Measurements from ENCODE around the gene SNX27.

Gene SNX27

DNA sequence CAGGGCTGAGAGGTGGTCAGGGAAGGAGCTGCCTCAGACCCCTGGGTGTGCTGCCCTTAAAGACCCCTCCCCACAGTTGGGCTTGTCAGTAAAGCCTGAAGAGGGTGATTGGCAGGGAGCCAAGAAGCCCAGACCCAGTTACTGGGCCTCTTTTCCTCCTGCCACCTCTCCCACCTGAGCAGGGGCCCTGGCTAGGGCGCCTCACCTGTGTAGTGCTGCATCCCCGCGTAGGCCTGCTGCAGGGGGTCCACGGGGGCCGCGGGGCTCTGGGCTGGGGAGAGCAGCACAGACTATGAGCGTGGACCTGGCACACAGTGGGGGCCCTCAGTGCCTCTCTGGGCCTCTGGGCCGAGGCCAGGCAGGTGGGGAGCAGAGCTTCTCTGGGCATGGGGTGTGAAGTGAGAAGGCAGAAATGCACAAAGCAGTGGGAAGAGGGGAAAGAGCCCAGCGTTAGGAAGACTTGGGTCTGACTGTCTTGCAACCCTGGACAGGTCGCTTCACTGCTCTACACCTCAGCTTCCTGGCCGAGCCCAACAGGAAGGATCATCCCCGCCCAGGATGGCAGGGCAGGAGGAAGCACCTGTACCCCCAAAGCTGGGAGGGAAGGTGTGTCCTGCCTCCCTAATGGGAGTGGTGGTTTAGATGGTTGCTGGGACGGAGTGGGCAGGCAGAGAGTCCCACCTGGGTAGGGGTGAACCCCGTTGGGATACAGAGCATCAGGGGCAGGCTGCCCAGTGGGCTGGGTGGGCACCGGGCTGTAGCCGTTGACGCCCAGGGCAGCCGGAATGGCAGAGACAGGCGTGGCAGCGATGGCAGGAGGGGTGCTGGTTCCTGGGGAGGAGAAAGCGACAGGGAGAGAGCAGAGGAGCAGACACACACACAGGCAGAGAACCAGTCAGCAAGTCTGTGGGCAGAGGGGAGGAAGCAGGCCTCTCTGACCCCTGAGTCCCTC, 94.9 kb downstream of the SNX27 start:
- no peak for DNase-seq

DNA sequence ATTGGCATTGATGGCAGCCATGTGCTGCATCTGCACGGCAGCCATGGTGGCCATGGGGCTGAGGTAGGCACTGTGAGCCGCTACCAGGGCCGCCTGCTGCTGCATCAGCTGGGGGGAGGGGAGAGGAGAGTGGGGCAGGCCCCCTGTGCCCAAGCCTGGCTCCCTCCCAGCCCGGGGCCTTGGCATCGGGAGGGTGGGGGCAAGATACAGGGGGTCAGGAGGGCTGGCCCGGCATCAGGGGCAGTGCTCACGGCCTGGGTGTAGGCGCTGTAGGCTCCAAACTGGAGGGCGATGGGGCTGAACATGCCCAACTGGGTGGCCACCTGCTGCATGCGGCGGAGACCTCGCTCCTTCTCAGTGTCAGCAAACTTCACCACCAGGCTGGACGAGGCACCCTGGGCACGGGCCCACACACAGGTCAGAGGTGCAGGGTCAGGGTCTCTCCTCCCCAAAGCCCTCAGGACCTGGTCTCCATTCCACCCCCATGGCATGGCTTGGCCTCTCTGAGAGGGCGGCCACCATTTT, 95.8 kb downstream of the SNX27 start:
- DNase-seq = no peak

DNA sequence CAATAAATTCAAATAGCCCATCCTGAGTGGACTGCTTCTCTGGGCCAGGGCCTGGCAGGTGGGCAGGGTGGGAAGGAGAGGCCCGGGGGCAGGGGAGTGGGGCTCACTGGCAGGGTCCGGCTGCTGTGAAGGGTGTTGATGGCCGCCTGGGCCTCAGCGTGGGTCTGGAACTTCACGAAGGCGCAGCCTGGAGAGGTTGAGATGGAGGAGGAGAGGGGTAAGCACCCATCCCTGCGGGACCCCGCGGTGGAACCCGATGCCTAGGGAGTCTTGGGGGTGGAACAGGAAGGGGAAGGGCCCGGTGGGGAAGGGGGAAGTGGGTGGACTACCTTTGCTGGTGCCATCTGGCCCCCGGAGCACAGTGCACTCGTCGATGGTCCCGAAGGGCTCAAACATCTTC, 97.0 kb downstream of the SNX27 start:
- no peak for DNase-seq

DNA sequence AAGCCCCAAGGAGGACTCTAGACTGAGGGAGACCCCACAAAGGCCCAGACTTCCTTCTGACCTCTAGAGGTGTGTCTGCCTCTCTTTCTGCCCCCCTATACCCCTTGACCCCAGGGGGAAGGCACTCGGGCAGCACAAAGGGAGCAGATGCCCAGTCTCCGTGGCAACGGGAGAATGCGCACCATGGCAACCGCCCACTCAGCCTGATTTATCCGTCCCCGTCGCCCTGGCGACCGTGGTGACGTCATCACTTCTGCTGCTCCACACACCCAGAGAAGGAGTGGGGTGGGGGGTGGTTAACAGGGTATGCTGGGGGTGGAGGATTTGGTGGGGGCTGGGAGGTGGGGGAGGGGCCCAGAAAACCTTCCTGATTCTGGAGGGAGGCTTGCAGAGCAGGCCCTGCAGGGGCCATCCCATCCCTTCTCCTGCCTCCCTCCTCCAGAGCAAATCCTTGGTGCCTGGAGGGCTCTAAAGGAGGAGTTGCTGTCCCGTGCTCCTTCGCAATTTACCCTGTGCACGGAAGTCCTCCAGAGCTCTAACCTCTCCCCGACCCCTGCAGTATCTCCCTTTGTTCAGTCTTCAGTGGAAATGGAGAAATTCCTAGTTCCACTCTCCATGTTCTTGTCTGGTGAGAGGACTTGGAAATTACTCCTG, 98.5 kb downstream of the SNX27 start:
- DNase-seq = no peak

DNA sequence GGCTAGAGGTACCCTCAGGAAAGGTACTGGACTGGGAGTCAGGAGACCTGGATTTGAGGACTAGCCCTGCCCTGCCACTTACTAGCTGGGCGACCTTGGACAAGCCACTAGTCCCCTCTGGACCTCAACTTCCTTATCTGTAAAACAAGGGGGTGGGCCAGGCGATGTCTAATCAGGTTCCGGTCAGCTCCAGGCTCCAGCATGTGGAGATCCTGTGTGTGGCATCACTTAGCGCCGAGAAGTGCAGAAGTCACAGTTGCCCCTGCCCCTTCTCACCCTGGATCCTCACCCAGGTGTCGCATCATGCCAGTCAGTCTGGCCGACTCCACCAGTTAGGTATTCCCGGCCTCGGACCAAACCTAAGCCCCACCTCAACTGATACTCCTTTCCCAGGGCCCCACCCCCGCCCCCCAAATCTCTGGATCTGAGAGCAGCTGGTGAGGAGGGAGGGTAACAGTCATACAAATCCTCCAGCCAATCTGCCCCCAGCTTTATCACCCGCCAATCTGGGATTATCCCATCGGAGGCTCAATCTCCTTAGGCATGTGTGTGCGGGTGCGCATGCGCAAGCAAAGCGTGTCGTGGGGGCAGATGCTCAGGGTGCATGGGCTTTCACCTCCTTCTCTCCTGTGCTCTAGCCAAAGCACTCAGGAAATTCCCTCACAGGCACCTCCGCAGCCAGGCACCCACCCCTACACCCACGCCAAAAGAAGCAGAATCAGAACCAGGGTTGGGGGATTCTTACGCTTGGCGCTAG, 99.4 kb downstream of the SNX27 start:
- DNase-seq = no peak

DNA sequence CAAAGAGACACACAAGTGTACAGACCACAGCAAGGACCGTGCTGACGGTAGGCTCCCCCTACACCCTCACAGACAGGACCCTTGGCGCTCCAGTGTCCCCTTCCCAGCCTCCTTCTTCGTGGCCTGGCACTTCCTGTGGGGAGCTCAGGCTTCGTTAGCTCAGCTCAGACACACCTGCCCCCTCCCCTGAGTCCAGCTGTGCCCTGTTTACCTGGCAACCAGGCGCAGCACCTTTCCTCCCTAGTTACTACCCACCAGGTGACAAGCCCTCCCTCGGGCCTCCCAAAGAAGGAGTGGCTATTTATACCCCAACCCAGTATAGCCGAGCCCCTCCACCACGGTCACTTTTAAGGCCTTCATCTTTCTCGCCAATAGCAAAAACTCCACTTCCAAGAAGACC, 100.1 kb downstream of the SNX27 start:
- no peak for DNase-seq

DNA sequence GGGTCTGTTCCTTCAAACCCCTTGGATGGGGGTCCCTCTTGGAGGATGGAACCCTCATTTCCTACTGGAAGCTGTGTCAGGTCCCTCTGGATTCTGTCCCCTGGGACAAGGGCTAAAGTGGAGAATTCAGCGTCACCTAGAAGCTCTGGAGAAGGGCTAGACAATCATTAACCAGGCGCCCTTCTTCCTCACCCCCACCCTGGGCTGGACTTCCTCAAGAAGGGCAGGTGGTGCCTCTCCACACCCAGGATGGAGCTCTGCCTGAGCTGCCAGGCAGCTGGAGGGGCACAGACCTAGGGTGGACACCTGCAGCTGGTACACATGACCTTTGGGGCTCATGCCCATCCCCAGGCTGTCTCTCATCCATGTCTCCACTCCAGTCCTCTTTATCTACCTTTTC, 101.2 kb downstream of the SNX27 start:
- no peak for DNase-seq

DNA sequence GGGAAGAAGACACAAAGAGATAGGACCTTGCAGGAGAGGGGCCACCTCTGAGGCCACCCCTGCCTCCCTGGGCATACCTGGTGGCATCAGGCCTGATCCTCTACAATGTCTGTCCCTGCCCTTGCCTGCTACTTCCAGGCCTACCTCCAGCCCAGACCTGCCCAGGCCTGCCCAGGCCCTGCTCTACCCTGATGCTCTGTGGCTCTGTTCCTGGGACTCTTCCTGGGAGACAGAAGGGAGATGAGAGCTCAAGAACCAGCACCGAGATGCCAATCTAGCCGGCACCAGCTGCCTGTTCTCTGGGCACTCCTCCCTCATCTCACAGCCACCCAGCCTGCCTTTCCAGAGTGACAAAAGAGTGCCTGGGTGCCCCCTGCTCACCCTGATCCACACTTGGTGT, 102.0 kb downstream of the SNX27 start:
- DNase-seq = no peak

DNA sequence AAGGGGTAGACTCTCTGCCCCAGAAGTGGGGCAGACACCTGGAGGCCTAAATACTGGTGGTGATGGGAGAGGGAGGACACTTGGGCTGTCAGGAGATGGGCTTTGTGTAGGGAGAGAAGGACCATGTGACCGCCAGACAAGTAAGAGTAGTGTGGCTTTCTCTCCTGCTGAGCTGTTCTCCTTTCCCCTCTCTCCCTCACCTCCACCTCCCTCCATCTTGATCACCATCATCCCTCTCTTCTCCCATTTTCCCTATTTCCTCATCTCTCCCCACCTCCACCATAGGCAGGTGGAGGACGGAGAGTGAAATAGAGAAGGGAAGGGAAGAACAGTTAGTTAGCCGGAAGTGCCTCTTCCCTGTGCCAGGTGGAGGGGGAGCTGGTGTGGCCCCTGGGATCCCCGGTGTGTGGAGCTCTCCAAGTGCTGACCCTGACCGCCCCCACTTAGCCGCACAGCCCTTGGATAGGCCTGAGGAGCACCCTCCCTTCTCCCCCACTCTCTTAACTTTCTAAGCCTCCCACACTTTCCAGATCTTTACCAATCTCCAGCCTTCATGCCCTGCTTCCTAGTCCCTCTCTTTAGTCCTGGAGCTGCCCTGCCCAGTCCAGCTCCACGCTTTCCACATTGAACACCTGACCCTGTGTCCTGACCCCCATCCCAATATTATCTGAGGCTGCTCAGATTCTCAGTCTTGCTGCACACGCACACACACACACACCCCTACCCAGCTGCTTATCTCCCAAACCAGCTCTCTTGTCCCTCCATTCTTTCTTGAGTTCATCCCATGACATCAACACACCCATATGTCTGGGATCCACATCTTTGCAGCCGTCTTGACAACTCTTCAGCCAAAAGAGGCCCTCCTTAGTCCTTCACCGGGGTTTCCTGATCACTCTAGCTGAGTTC, 103.2 kb downstream of the SNX27 start:
- no peak for DNase-seq

DNA sequence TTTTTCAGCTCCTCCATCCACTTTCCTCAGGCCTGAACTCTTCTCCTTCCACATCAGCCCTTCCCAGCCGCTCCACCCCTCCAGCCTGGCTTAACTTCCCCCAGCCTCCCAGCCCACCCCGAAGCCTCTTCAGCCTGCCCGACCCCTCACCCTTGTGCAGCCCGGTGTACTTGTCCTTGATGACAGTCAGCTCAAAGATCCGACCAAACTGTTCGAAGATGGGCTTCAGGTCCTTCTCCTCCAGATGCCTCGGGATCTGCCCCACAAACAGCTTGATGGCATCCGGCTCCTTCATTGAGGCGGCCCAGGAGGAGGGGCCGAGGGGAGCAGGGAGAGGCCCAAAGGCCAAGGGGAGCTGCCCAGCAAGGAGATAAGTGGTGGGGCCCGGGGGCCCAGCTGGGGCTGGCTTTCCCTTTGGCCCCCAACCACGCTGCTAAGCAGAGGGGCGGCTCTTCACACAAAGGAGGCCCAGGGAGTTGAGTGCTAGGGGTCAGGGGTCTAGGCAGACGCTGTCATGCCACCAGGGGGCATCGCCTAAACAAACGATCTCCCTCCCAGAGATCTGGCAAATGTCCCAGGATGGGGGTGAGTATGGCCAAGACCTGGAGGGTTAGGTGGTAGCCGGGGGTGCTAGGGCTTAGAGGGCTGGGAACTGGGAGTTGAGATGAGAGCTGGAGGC, 104.0 kb downstream of the SNX27 start:
- no peak for DNase-seq

DNA sequence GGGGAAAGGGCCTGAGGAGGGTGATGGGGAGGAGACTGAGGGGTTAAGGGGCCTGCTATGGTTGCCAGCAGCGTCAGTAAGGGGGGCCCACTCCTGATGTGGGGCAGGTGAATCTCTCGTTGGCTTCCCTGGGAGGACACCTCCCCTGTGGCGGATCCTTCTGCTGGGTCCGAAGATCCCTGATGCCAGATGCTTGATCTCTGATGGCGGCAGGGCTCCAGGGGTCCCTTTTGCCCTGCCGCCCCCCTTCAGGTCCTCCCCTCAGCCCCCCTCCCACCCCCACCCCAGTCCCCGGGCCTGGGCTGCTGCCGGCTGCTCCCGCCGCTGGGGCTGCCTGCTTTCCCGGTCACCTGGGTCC, 104.5 kb downstream of the SNX27 start:
- DNase-seq = no peak

DNA sequence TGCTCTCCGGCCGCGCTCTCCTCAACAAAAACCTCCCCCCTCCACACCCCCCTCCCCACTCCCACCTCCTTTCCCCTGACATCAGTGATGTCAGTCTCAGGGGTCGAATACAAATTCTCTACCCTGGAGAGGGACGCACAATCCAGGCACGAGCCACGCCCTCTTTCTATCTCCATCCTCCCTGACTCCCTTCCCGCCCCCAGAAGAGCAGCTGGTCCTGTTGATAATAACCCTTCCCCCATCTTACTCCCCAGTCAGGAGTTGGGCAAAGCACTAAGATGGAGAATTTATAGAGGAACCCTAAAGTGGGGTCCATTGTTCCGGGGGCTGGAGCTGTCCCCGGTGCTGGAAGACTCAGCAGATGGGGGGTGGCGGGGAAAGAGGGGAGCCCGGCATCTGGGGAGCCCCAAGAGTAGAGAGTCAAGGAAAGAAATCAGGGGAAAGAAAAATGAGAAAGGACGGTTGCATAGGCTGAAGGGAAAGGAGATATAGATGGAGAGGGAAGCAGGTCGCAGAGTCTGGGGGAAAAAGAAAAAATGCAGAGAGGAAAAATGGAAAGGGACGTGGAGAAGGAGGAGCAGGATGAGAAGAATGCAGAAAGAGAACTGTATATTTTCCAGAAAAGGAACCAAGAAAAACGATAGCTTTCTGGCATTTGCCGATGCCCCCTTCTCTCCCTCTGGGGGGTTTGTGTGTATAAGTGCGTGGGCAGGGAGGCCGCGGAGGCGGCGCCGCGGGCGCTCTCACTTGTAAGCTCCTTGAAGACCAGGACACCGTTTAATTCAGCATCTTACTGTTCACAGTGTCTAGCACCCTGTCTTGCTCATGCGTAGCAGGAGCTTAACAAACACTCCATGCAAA, 105.2 kb downstream of the SNX27 start, which contains the start of gene CELF3:
CELF3 (minus strand) TSS at position 33 of the 861 bp plus-strand sequence. CDS start 783 bp downstream, outside the sequence.
- no peak for DNase-seq

DNA sequence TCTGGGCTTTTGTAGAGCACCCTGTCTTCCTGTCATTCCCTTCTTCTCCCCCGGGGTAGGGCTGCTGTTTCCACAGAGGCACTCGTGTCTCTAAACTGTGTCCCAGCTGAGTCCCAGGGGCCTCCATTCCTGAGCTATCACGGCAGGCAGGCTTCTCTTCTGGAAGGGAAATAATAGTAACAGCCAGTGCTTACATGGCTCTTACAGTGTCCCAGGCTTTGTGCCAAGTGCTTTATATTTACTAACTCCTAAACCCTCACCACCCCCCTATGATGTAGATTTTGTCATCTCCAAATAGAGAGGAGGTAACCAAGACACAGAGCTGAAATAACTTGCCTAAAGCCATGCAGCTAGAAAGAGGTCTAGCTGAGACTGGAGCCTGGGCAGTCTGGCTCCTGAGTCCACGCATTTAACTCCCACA, 106.2 kb downstream of the SNX27 start:
- no peak for DNase-seq

DNA sequence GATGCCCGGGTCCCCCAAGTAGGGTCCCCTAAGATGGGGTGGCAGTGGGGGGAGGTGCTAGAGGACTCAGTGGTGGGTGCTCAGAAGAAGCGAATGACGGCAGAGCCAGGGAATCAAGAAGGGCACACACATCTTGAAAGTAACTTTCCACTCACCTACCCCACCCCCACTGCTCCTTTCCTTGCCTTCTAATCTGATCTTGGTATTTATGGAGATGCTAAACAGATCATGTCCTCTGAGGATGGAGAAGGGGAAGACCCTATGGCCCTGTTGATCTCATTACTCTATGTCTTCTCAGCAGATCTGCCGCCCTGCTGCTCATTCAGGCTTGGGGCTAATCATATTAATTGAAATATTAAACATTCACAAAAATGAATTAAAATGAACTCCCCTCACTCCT, 106.8 kb downstream of the SNX27 start:
- no peak for DNase-seq

DNA sequence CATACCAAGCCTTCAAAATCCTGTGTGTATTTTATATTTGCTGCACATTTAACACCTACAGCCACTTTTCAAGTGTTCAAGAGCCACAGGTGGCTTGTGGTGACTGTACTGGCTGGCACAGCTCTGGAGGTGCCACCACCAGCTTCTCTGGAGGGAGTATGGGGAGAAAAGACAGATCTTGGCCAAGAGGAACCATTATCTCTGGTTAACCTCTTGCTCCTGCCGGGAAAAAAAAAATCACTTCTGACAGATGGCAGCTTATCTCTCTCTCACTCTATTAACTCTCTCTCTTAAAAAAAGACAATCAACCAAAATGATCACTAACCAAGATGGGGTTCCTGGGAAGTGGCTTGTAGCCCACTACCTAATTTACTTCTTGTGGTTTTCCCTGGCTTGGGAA, 108.3 kb downstream of the SNX27 start:
- DNase-seq = no peak

DNA sequence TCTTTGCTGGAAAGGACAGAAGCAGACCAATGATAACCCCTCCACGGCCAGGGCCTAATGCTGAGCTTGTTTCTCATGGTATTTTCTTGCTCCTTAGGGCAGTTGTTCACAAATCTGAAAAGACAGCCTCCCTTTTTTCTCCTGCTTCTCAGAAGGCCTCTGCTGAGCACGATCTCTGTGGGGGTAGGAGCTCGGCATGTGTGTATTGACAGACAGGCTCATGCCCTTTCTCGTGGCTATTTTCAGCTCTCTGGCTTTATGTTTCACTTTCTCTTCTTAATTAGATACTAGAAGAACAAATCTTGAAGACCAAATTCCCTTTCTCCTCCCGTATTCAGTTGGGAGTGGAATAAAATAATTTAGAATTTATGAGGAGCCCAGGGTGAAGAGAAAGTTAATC, 108.7 kb downstream of the SNX27 start:
- no peak for DNase-seq

DNA sequence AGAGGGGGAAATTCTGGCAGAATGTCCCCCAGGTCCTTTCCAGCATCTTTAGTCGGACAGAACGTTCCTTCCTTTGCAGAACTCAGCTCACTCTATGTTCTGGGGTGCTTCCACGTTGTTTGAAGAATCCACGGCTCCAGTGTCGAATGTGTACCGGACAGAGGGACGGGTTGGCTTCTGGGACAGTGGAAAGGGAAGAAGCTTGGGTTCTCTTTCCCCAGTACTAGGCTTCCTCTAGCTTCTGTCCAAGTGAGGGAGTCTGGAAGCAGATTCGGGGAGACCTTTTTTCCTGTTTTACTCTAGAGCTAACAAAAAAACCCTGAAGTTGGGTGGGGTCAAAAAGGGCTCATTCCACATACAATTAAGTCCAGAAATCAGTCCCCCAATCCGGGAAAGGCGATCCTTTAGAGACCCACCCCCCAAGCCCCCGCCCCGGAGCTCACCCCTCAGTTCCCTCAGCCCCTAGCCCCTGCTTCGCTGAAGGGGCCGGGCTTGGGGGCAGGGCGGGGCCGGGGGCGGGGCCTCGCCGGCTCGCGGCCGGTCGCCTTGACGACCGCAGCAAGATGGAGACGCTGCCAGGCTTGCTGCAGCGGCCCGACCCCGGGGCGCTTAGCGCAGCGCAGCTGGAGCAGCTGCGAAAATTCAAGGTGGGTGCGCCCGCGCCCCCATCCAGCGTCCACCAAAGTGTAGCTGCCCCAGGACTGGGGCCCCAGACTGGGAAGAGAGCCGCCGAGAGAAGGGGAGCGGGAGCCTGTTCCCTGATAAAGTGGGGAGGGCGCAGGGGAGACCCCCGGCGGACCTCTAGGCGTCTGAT, 109.3 kb downstream of the SNX27 start, which contains the start of gene RIIAD1:
RIIAD1 (plus strand) TSS at position 549 of the 814 bp plus-strand sequence; CDS start at position 564, 15 bp downstream.
- DNase-seq = no peak

DNA sequence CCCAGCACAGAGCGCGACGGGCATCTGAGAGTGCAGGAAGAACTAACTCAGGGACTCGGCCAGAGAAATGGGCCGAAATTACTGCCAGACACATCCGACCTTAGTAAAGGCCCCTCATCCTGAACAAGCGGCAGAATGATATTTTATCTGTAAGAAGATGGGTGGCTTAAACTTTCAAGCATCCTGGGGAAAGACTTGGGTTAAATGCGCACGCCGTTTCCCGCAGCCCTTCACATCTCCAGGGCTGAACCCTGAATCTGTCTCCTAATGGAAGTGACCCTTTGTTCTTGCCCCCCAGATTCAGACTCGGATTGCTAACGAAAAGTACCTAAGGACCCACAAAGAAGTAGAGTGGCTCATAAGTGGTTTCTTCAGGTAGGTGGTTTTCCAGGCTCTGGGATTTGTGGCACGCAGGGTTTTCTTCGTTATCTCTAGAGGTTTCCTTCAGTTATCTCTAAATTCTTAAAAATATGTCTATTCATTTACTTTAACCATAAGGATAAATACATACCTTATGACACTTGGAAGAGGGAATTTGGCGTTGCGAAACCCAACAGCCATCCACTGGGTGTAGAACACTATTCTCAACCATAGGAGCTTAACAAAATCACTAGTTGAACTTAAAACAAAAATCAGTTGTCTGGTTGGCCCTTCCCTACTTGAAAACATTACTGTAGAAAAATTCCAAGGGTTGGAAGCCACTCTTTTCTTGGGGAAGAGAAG, 110.1 kb downstream of the SNX27 start:
- DNase-seq = no peak
